ENCODE data around the gene IFITM1. TPM values are rescaled to one million over a fixed set of nuclear protein-coding genes. Genes with fewer than 3 reads are reported as not detected.
A peak's percentile ranks its signal among the peaks of the same experiment; 100 is the strongest.
"Not testable (repeated sequence)": the region's sequence is repeated elsewhere in the genome, so short reads cannot be mapped to it uniquely, and the experiment has no call there.

The IFITM1 gene
- total and polyA plus RNA-seq, 9 of the 15 experiments (the other 6 are each of a cell fraction or from before 2014, with no cell fraction given) = 691 to 5,579 (median 974) TPM

DNA sequence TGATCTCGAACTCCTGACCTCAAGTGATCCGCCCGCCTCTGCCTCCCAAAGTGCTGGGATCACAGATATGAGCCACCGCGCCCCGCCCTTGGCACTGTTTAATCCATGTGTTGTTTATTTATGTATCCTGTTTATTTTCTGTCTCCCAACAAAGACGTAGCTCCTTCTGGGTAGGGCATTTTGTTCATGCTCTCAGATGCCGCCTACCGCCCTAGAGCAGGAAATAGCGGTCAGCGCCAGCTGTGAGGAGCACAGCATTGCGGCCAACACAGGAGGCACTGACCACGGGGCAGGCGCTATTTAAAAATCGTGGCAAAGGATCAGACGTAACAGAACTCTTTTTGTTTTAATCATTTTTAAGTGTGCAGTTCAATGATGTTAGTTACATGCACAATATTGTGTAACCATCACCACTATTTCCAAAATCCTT, 45.1 kb upstream of the IFITM1 start (continued):
- TF ChIP-seq, protein P1, sequence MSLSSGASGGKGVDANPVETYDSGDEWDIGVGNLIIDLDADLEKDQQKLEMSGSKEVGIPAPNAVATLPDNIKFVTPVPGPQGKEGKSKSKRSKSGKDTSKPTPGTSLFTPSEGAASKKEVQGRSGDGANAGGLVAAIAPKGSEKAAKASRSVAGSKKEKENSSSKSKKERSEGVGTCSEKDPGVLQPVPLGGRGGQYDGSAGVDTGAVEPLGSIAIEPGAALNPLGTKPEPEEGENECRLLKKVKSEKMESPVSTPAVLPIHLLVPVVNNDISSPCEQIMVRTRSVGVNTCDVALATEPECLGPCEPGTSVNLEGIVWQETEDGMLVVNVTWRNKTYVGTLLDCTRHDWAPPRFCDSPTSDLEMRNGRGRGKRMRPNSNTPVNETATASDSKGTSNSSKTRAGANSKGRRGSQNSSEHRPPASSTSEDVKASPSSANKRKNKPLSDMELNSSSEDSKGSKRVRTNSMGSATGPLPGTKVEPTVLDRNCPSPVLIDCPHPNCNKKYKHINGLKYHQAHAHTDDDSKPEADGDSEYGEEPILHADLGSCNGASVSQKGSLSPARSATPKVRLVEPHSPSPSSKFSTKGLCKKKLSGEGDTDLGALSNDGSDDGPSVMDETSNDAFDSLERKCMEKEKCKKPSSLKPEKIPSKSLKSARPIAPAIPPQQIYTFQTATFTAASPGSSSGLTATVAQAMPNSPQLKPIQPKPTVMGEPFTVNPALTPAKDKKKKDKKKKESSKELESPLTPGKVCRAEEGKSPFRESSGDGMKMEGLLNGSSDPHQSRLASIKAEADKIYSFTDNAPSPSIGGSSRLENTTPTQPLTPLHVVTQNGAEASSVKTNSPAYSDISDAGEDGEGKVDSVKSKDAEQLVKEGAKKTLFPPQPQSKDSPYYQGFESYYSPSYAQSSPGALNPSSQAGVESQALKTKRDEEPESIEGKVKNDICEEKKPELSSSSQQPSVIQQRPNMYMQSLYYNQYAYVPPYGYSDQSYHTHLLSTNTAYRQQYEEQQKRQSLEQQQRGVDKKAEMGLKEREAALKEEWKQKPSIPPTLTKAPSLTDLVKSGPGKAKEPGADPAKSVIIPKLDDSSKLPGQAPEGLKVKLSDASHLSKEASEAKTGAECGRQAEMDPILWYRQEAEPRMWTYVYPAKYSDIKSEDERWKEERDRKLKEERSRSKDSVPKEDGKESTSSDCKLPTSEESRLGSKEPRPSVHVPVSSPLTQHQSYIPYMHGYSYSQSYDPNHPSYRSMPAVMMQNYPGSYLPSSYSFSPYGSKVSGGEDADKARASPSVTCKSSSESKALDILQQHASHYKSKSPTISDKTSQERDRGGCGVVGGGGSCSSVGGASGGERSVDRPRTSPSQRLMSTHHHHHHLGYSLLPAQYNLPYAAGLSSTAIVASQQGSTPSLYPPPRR (CRISPR knock-in tag; IDR thresholded peaks at IDR 0.05; ENCODE audit: borderline replicate concordance) = 0 out of 2 replicates have a peak, but pooled peaks have one; percentile 15
- TF ChIP-seq HDAC2 (IDR thresholded peaks at IDR 0.05) = peak; percentile 1; the same call in 1 of the 2 replicates
- TF ChIP-seq ADNP (tag; IDR thresholded peaks at IDR 0.05) = peak; percentile 82
- peak; percentile 71 for TF ChIP-seq RBFOX2 (IDR thresholded peaks at IDR 0.05; ENCODE audit: low read depth, low read length)
- peak in 1 of 2 experiments; percentile 20; a peak in 1 of 4 replicates for TF ChIP-seq MAZ (CRISPR knock-in tag; conservative IDR thresholded peaks at IDR 0.05 in 1 of 2, IDR thresholded peaks at IDR 0.05 in 1 of 2)
- TF ChIP-seq, protein P2, sequence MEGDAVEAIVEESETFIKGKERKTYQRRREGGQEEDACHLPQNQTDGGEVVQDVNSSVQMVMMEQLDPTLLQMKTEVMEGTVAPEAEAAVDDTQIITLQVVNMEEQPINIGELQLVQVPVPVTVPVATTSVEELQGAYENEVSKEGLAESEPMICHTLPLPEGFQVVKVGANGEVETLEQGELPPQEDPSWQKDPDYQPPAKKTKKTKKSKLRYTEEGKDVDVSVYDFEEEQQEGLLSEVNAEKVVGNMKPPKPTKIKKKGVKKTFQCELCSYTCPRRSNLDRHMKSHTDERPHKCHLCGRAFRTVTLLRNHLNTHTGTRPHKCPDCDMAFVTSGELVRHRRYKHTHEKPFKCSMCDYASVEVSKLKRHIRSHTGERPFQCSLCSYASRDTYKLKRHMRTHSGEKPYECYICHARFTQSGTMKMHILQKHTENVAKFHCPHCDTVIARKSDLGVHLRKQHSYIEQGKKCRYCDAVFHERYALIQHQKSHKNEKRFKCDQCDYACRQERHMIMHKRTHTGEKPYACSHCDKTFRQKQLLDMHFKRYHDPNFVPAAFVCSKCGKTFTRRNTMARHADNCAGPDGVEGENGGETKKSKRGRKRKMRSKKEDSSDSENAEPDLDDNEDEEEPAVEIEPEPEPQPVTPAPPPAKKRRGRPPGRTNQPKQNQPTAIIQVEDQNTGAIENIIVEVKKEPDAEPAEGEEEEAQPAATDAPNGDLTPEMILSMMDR (IDR thresholded peaks at IDR 0.05 in 2 of 3, conservative IDR thresholded peaks at IDR 0.05 in 1 of 3; ENCODE audit: insufficient read depth in 2 of 3, low read depth in 1 of 3, low read length in 3 of 3) = peak; percentile 49 to 75 (median 60)
- TF ChIP-seq FOXA3 (CRISPR knock-in tag; conservative IDR thresholded peaks at IDR 0.05 in 1 of 2, IDR thresholded peaks at IDR 0.05 in 1 of 2) = 0 out of 4 replicates have a peak, but pooled peaks of 1 of the 2 experiments have one; percentile 37
- TF ChIP-seq, protein P3, sequence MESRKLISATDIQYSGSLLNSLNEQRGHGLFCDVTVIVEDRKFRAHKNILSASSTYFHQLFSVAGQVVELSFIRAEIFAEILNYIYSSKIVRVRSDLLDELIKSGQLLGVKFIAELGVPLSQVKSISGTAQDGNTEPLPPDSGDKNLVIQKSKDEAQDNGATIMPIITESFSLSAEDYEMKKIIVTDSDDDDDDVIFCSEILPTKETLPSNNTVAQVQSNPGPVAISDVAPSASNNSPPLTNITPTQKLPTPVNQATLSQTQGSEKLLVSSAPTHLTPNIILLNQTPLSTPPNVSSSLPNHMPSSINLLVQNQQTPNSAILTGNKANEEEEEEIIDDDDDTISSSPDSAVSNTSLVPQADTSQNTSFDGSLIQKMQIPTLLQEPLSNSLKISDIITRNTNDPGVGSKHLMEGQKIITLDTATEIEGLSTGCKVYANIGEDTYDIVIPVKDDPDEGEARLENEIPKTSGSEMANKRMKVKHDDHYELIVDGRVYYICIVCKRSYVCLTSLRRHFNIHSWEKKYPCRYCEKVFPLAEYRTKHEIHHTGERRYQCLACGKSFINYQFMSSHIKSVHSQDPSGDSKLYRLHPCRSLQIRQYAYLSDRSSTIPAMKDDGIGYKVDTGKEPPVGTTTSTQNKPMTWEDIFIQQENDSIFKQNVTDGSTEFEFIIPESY (CRISPR knock-in tag; IDR thresholded peaks at IDR 0.05) = 0 out of 2 replicates have a peak, but pooled peaks have one; percentile 22
- peak; percentile 79 for TF ChIP-seq ETV1 (tag; conservative IDR thresholded peaks at IDR 0.05; ENCODE audit: low read depth)
- TF ChIP-seq, protein P4, sequence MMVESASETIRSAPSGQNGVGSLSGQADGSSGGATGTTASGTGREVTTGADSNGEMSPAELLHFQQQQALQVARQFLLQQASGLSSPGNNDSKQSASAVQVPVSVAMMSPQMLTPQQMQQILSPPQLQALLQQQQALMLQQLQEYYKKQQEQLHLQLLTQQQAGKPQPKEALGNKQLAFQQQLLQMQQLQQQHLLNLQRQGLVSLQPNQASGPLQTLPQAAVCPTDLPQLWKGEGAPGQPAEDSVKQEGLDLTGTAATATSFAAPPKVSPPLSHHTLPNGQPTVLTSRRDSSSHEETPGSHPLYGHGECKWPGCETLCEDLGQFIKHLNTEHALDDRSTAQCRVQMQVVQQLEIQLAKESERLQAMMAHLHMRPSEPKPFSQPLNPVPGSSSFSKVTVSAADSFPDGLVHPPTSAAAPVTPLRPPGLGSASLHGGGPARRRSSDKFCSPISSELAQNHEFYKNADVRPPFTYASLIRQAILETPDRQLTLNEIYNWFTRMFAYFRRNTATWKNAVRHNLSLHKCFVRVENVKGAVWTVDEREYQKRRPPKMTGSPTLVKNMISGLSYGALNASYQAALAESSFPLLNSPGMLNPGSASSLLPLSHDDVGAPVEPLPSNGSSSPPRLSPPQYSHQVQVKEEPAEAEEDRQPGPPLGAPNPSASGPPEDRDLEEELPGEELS (CRISPR knock-in tag; IDR thresholded peaks at IDR 0.05; ENCODE audit: borderline replicate concordance) = 0 out of 2 replicates have a peak, but pooled peaks have one; percentile 70
- TF ChIP-seq RAD21 (CRISPR knock-in tag; conservative IDR thresholded peaks at IDR 0.05 in 1 of 2, IDR thresholded peaks at IDR 0.05 in 1 of 2) = peak; percentile 16 to 35; a peak in 2 of 4 replicates
- peak; percentile 68 for TF ChIP-seq RNF2 (IDR thresholded peaks at IDR 0.05)
- TF ChIP-seq TEAD4 (IDR thresholded peaks at IDR 0.05; ENCODE audit: low read length) = peak; percentile 30; the same call in 1 of the 2 replicates
- not testable (repeated sequence) for TF ChIP-seq TEAD4 (CRISPR knock-in tag; IDR thresholded peaks at IDR 0.05; ENCODE audit: borderline replicate concordance)

Data from K562 (cell line).